ENCODE results near the gene TUBB.

DNA sequence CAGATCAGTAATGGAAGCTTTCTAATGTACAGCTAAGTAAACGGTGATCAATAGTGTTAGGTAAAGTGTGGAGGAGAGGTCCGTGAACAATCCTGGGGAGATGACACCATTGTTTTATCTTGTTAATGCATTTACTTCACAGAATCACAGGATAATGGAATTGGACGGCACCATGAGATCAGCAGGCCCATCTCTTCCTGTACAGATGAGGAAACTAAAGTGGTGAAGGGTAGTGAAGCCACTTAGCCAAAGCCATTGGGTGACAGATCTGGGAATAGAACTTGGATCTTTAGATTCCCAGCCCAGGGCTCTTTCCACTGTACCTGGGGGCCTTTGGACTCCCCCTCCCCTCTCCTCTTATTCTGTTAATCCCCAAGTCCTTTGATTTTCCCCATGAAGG, 50.4 kb downstream of the TUBB start:
- TF ChIP-seq, protein P1, sequence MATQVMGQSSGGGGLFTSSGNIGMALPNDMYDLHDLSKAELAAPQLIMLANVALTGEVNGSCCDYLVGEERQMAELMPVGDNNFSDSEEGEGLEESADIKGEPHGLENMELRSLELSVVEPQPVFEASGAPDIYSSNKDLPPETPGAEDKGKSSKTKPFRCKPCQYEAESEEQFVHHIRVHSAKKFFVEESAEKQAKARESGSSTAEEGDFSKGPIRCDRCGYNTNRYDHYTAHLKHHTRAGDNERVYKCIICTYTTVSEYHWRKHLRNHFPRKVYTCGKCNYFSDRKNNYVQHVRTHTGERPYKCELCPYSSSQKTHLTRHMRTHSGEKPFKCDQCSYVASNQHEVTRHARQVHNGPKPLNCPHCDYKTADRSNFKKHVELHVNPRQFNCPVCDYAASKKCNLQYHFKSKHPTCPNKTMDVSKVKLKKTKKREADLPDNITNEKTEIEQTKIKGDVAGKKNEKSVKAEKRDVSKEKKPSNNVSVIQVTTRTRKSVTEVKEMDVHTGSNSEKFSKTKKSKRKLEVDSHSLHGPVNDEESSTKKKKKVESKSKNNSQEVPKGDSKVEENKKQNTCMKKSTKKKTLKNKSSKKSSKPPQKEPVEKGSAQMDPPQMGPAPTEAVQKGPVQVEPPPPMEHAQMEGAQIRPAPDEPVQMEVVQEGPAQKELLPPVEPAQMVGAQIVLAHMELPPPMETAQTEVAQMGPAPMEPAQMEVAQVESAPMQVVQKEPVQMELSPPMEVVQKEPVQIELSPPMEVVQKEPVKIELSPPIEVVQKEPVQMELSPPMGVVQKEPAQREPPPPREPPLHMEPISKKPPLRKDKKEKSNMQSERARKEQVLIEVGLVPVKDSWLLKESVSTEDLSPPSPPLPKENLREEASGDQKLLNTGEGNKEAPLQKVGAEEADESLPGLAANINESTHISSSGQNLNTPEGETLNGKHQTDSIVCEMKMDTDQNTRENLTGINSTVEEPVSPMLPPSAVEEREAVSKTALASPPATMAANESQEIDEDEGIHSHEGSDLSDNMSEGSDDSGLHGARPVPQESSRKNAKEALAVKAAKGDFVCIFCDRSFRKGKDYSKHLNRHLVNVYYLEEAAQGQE (IDR thresholded peaks at IDR 0.05; ENCODE audit: insufficient read depth in 1 of 2, low read depth in 2 of 2, low read length in 1 of 2), result no peak
- TF ChIP-seq, protein P2, sequence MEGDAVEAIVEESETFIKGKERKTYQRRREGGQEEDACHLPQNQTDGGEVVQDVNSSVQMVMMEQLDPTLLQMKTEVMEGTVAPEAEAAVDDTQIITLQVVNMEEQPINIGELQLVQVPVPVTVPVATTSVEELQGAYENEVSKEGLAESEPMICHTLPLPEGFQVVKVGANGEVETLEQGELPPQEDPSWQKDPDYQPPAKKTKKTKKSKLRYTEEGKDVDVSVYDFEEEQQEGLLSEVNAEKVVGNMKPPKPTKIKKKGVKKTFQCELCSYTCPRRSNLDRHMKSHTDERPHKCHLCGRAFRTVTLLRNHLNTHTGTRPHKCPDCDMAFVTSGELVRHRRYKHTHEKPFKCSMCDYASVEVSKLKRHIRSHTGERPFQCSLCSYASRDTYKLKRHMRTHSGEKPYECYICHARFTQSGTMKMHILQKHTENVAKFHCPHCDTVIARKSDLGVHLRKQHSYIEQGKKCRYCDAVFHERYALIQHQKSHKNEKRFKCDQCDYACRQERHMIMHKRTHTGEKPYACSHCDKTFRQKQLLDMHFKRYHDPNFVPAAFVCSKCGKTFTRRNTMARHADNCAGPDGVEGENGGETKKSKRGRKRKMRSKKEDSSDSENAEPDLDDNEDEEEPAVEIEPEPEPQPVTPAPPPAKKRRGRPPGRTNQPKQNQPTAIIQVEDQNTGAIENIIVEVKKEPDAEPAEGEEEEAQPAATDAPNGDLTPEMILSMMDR (IDR thresholded peaks at IDR 0.05), result no peak
- no peak for TF ChIP-seq POLR2AphosphoS5 (IDR thresholded peaks at IDR 0.05; ENCODE audit: low read depth, low read length)
- no peak for TF ChIP-seq SIN3A (IDR thresholded peaks at IDR 0.05; ENCODE audit: borderline replicate concordance, insufficient read depth, low read depth, low read length)

All from Panc1 (cell line).